Activated CD4-positive, alpha-beta T cell treated with anti-CD3 and anti-CD28 coated beads, Interleukin-2, amount 50 U/mL, for 16 hours (primary cell): ENCODE data around the gene ASB10.

Source experiments
- DNase-seq: peaks from one replicate; pipeline ENCODE4 v3.0.0-alpha.2; 2020

Gene ASB10

DNA sequence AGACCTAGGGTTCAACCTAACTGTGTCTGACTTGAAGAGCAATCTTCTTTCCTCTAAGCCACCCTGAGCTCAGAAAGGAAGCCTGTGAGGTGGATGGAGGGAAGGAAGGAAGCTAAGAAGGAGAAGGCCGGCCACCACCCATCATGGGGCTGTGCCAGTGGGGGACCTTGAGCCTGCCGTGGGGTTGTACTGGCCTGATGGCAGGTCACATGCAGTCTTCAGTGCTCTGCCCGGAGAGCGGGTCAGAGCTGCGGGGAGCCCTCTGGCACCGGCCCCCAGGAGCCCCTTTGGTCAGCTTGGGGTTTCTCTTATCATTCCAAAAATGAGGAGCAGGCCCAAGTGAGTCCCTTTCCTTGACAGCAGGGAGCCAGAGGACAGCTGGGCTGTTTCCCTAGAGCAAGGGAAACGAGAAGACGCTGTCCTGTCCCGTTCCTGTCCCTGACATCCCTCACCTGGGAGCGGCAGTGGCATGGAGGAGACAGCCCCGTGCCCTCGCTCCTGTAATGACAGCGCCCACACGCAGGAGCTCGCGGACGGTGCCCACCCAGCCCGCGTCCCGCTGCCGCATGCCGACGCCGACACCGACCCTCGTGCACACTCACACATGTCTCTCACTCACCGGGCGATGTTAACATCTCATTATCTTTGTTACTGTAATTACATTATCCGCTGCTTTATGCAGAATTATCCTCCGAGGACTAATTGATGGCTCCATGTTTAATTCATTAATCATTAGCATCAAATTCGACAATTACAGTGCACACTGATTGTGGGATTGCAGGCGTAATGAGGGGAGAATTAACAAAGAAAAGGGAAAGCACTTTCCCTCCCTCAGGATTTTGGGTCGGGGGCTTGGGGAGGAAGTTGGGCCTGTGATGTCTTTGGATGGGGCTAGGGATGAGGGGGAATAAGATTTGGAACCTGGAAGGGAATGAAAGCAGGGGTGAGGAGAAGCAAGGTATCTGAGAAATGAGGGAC lies 50.9 kb downstream of the ASB10 start:
- no peak for DNase-seq

DNA sequence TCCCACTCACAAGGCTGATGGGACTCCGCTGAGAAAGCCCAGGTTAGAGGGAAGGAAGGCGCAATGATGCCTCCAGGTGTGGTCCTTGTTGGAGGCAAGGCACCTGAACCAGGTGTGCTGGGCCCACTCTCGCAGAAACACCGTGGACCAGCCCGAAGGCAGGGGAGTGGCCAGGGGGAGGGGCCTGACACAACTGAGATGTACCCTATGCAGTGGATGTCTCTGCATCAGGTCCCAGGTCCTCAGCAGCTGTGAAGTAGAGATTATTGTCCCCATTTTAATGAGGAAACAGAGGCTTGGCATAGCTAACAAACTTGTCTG lies 51.6 kb downstream of the ASB10 start:
- no peak for DNase-seq

GRCh38 chr7:151134743-151135524 lies 52.1 kb downstream of the ASB10 start:
- no peak for DNase-seq

DNA sequence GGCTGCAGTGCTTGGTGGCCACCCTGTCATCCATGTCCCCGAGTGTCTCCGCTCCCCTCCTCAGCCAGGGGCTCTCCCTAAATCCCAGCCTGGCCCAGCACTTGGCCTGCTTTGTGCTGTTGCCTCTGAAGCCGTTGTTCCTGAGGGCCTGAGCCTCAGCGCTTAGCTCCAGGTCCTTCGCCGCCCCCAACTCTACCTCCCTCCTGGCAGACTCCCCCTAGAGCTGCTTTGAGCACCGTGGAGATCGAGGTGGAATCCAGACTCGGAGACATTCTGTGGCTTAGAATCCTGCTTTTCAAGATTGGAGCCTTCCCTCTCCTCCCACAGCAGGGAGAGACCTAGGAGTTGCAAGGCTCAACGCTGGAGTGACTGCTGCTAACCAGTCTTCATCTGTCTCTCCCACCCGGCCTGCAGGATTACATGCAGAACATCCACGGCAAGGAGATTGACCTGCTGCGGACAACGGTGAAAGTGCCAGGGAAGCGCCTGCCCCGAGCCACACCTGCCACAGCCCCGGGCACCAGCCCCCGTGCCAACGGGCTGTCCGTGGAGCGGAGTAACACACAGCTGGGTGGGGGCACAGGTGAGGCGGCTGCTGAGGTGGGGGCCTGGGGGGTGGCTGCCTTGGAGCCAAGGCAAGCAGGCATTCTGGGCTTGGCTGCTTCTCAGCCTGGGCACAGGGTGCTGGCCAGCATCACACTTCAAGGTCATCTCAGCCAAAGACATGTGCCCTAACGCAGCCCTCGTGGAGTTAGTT lies 52.9 kb downstream of the ASB10 start:
- DNase-seq: no peak

DNA sequence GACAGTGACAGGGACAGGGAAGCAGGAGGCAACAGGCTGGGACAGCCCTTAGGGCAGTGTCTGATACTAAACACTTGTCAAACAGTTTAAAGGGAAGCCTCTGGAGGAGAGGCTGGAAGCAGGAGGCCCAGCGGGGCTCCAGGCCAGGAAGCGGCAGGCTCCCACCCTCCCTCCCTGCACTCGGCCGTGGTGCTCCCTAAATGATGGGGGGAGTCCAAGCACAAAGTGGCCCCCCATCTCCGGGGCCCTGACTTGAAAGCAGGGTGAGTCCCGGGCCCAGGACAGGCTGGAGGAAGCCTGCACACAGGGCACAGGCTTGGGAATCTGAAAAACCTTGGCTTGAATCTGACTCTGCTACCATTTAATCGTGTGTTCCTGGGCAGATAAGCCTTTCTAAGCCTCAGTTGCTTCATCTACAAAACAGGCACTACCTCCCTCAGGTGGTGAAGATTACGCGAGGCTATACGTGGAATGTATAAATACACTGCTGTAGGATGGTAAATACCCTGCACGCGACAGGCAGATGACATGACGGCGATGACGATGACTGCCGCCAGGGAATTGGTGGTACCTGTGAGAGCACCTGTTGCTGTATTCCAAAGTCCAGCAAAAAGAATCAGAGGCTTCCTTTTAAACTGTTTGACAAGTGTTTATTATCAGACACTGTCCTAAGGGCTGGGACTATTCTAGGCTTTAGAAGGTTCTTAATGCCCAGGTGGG lies 53.6 kb downstream of the ASB10 start:
- DNase-seq: no peak

GRCh38 chr7:151132461-151133205 lies 54.4 kb downstream of the ASB10 start:
- no peak for DNase-seq

DNA sequence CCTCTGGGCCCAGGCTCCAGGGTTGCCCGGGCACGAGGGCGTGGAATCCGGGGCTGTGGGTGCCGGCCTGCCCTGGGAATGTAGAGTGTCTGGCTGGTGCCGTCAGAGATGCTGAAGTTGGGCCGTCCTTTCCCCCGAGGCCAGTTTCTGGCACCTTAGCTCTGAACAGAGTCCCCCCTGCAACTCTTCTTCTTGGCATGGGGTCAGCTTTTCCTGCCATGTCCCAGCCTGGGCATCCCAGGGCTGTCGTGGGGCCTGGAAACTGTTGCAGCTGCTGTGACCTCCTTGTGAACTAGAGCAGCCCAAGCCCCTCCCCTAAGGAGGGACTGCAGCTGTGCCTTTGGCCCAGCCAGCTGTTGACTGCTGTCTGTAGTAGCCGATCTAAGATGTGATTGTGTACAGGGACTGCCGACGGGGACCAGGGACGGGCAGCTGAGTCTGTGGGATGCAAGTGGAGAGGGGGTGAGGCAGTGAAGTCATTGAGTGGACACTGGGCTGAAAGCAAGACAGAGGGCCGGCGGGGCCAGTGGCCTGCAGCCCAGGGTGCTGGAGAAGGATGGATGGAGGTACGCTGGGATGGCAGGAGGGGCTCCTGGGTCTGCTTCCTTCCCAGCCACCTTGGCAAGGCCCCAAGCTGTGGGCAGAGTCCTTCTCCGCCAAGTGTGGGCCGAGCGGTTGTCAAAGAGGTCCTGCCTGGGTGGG lies 55.3 kb downstream of the ASB10 start:
- no peak for DNase-seq

GRCh38 chr7:151131224-151131591 lies 55.8 kb downstream of the ASB10 start:
- no peak for DNase-seq

- DNase-seq: no peak
Observed at GRCh38 chr7:151130741-151131157, 56.3 kb downstream of the ASB10 start.

GRCh38 chr7:151129960-151130591 lies 57.0 kb downstream of the ASB10 start:
- no peak for DNase-seq

GRCh38 chr7:151129117-151129959 lies 57.7 kb downstream of the ASB10 start:
- no peak for DNase-seq

- no peak for DNase-seq
Observed at GRCh38 chr7:151128716-151129115, 58.3 kb downstream of the ASB10 start.

DNA sequence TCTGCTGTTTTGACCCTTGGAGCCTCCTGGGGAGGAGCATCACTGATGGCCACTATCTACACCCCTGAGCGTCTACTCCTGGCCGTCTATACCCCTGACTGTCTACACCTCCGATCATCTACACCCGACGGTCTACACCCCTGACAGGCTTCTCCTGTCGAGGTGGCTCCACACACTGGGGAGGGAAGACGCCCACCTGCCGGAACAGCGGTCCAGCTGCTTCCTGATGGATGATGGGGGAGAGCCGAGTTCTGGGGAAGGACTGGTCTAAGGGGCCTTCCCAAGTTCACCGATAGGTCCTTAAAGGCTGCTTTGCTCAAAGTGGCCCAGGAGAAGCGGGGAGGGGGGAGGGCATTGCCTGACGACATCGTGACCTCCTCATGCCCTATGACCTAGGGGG lies 58.9 kb downstream of the ASB10 start:
- DNase-seq: no peak

GRCh38 chr7:151126491-151127137 lies 60.4 kb downstream of the ASB10 start:
- DNase-seq: no peak

- DNase-seq: no peak
Observed at GRCh38 chr7:151125846-151126481, 61.1 kb downstream of the ASB10 start.
